HUES6 (cell line): Measurements from ENCODE around the gene ELFN1.

Experiments
- H3K27ac ChIP-seq: 2 replicates; pipeline ENCODE4 v1.7.0; 2013; ENCODE audit warnings: low read depth, mild to moderate bottlenecking, low read length, inconsistent platforms
- H3K27me3 ChIP-seq: 2 replicates; pipeline ENCODE4 v1.6.1; 2013; ENCODE audit warnings: low read length; ENCODE audit not compliant: control insufficient read depth, insufficient read depth
- H3K36me3 ChIP-seq: 2 replicates; pipeline ENCODE4 v1.6.1; 2013; ENCODE audit warnings: low read length; ENCODE audit not compliant: control insufficient read depth, insufficient read depth
- H3K4me1 ChIP-seq: 2 replicates; pipeline ENCODE4 v1.6.1; 2013; ENCODE audit warnings: low read length; ENCODE audit not compliant: control insufficient read depth, insufficient read depth
- H3K4me3 ChIP-seq: 2 replicates; pipeline ENCODE4 v1.5.1; 2013; ENCODE audit warnings: low read depth, low read length
- H3K9ac ChIP-seq: one replicate; pipeline ENCODE4 v1.6.1; 2013; ENCODE audit warnings: mild to moderate bottlenecking, low read length
- H3K9me3 ChIP-seq: 2 replicates; pipeline ENCODE4 v1.6.1; 2013; ENCODE audit warnings: low read depth, low read length; ENCODE audit not compliant: control insufficient read depth, insufficient read depth

ELFN1 gene

GRCh38 chr7:1632916-1633785 is 36.9 kb upstream of the ELFN1 start:
- Histone ChIP-seq H3K9me3 (peaks cover 33% of the 10 kb centered on the region), H3K27ac (no peak overlapping the region), H3K27me3 (no peaks in the 10 kb centered on the region), H3K36me3 (no peaks in the 10 kb centered on the region), H3K4me1 (no peaks in the 10 kb centered on the region), H3K4me3 (no peak overlapping the region), H3K9ac (no peak overlapping the region)

- H3K36me3 ChIP-seq: no peaks in the 10 kb centered on the region
- H3K27me3 ChIP-seq: no peaks in the 10 kb centered on the region
- peaks cover 30% of the 10 kb centered on the region for H3K9me3 ChIP-seq
- H3K27ac ChIP-seq: no peak overlapping the region
- H3K4me3 ChIP-seq: no peak overlapping the region
- no peak overlapping the region for H3K9ac ChIP-seq
- no peaks in the 10 kb centered on the region; the same call in 1 of the 2 replicates for H3K4me1 ChIP-seq
These were observed 34.7 kb upstream of the ELFN1 start for GRCh38 chr7:1635401-1635800.

GRCh38 chr7:1637155-1637554 is 32.9 kb upstream of the ELFN1 start:
- Histone ChIP-seq H3K9ac (no peak overlapping the region), H3K36me3 (no peaks in the 10 kb centered on the region), H3K27me3 (no peaks in the 10 kb centered on the region), H3K4me1 (no peaks in the 10 kb centered on the region; the same call in 1 of the 2 replicates), H3K27ac (no peak overlapping the region), H3K4me3 (no peak overlapping the region), H3K9me3 (peaks cover 30% of the 10 kb centered on the region)

GRCh38 chr7:1638215-1638661 is 31.8 kb upstream of the ELFN1 start:
- H3K9ac ChIP-seq: no peak overlapping the region
- no peak overlapping the region for H3K4me3 ChIP-seq
- peaks cover 30% of the 10 kb centered on the region for H3K9me3 ChIP-seq
- H3K4me1 ChIP-seq: no peaks in the 10 kb centered on the region; the same call in 1 of the 2 replicates
- no peak overlapping the region for H3K27ac ChIP-seq
- H3K27me3 ChIP-seq: no peaks in the 10 kb centered on the region
- no peaks in the 10 kb centered on the region for H3K36me3 ChIP-seq

GRCh38 chr7:1639071-1639470 is 31.0 kb upstream of the ELFN1 start:
- no peaks in the 10 kb centered on the region for H3K27me3 ChIP-seq
- H3K4me3 ChIP-seq: no peak overlapping the region
- no peak overlapping the region for H3K9ac ChIP-seq
- H3K36me3 ChIP-seq: no peaks in the 10 kb centered on the region
- peaks cover 30% of the 10 kb centered on the region for H3K9me3 ChIP-seq
- H3K4me1 ChIP-seq: no peaks in the 10 kb centered on the region; the same call in 1 of the 2 replicates
- H3K27ac ChIP-seq: no peak overlapping the region

- no peaks in the 10 kb centered on the region for H3K36me3 ChIP-seq
- H3K4me1 ChIP-seq: no peaks in the 10 kb centered on the region; the same call in 1 of the 2 replicates
- H3K9ac ChIP-seq: no peak overlapping the region
- H3K27ac ChIP-seq: no peak overlapping the region
- no peak overlapping the region for H3K4me3 ChIP-seq
- no peaks in the 10 kb centered on the region for H3K27me3 ChIP-seq
- peaks cover 26% of the 10 kb centered on the region for H3K9me3 ChIP-seq
These were observed 30.4 kb upstream of the ELFN1 start for GRCh38 chr7:1639532-1640175.

- no peaks in the 10 kb centered on the region; the same call in 1 of the 2 replicates for H3K4me1 ChIP-seq
- H3K27me3 ChIP-seq: no peaks in the 10 kb centered on the region
- H3K9me3 ChIP-seq: peaks cover 19% of the 10 kb centered on the region
- no peak overlapping the region for H3K9ac ChIP-seq
- H3K36me3 ChIP-seq: no peaks in the 10 kb centered on the region
- no peak overlapping the region for H3K4me3 ChIP-seq
- H3K27ac ChIP-seq: no peak overlapping the region
These were observed 29.5 kb upstream of the ELFN1 start for GRCh38 chr7:1640376-1641172.

GRCh38 chr7:1641173-1641572 is 28.9 kb upstream of the ELFN1 start:
- peaks cover 14% of the 10 kb centered on the region for H3K9me3 ChIP-seq
- no peak overlapping the region for H3K4me3 ChIP-seq
- H3K27ac ChIP-seq: no peak overlapping the region
- no peaks in the 10 kb centered on the region; the same call in 1 of the 2 replicates for H3K4me1 ChIP-seq
- H3K9ac ChIP-seq: no peak overlapping the region
- H3K36me3 ChIP-seq: no peaks in the 10 kb centered on the region
- no peaks in the 10 kb centered on the region for H3K27me3 ChIP-seq

- H3K4me1 ChIP-seq: no peaks in the 10 kb centered on the region; the same call in 1 of the 2 replicates
These were observed 28.3 kb upstream of the ELFN1 start for GRCh38 chr7:1641661-1642260.

GRCh38 chr7:1642291-1642731 is 27.8 kb upstream of the ELFN1 start:
- peaks cover 7% of the 10 kb centered on the region for H3K9me3 ChIP-seq
- H3K9ac ChIP-seq: no peak overlapping the region
- H3K27ac ChIP-seq: no peak overlapping the region
- no peaks in the 10 kb centered on the region; the same call in 1 of the 2 replicates for H3K4me1 ChIP-seq
- H3K36me3 ChIP-seq: no peaks in the 10 kb centered on the region
- no peaks in the 10 kb centered on the region for H3K27me3 ChIP-seq
- H3K4me3 ChIP-seq: no peak overlapping the region

More at GRCh38 chr7:1641661-1642260, 28.3 kb upstream of the ELFN1 start:
- H3K27ac ChIP-seq: no peak overlapping the region
- no peak overlapping the region for H3K9ac ChIP-seq
- H3K36me3 ChIP-seq: no peaks in the 10 kb centered on the region
- H3K27me3 ChIP-seq: no peaks in the 10 kb centered on the region
- no peak overlapping the region for H3K4me3 ChIP-seq
- peaks cover 12% of the 10 kb centered on the region for H3K9me3 ChIP-seq
